Stimulated activated CD8-positive, alpha-beta memory T cell treated with anti-CD3 and anti-CD28 coated beads, Interleukin-2, amount 100 ng/mL, for 1 hour (primary cell): Measurements from ENCODE around the gene DUSP8.
"Not testable (repeated sequence)": the region's sequence is repeated elsewhere in the genome, so short reads cannot be mapped to it uniquely, and the experiment has no call there.

Experiments used
- DNase-seq, 2 donors: peaks; one replicate each; pipeline ENCODE4 v3.0.0-alpha.2; 2020; ENCODE audit warnings: low read depth in 2 of 2

Gene DUSP8

GRCh38 chr11:1515082-1516060, 56.7 kb downstream of the DUSP8 start:
- DNase-seq: peak; percentile 48 to 53

DNA sequence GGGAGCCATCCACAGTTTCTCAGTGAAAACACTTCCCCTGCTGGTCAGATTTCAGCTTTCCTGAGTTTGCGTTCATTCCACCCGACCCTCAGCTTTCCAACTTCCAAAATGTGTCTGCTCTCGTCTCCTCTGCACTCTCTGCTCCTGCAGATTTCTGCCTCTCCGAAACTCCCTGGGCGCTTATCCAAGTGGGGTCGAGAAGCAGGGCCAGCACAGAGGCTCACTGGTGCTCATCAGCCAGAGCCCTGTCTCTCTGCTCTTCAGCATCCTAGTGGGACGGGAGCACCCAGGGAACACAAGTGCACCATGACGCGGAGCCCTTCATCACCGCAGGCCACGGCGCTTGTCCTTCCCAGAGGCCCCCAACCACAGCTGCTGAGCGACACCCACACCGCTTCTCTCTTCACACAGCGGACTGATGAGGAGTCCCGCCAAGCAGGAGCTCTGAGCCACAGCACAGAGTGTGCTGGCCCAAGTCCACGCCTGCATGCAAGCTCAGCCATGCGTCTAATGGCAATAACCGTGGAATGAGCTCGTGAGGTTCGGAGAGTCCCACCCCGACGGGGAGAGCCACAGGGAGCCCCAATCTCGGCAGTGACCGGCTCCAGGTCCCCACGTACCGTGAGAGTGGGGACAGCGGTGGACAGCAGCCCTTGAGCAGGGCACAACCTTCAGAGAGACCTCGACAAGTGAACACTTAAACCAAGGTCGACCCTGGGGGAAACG, 57.6 kb downstream of the DUSP8 start:
- no peak for DNase-seq

DNA sequence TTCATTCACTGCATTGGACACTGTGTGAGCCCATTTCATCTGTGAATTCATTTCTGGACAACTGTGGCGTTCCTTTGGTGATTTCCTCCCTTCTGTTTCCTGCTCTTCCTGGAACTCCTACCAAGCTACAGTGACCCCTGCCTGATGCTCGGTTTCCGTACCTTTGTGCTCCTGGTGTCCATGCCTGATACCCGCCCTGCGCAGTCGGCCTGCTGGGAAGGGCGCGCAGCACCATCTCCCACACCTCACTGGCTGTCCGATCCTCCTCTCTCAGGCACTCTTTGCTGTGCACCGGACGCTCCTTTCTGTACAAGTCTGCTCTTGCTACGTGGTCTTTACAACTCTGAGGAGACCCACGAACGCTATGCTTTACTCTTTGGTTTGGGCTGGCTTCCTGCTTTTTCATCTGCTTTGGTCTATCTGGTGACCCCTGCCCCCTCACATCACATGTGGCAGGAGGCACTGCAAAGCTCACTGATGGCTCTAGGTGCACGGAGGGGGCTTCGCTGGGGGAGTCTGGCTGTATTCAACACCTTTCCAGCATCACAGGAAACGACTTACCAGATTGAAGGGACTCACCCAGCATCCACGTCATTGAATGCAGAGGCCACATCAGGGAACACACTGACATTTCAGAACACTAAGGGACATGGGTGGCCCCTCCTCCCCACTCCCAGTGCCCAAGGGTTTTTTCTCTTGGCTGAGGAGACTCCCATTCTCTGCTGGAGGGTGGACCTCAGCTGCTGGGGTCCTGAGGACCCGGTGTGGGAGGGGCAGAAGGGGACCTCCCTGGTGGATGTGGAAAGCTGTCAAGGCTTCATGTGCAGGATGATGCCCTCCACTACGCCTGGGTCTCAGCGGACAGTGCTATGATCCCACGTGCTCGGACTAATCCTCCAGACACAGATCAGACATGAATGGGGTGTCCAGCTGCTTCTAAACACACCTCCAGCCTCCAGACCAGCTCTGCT, 58.5 kb downstream of the DUSP8 start:
- DNase-seq: no peak

- DNase-seq: not testable (repeated sequence)
Measured at GRCh38 chr11:1512531-1513258, 59.4 kb downstream of the DUSP8 start.

DNA sequence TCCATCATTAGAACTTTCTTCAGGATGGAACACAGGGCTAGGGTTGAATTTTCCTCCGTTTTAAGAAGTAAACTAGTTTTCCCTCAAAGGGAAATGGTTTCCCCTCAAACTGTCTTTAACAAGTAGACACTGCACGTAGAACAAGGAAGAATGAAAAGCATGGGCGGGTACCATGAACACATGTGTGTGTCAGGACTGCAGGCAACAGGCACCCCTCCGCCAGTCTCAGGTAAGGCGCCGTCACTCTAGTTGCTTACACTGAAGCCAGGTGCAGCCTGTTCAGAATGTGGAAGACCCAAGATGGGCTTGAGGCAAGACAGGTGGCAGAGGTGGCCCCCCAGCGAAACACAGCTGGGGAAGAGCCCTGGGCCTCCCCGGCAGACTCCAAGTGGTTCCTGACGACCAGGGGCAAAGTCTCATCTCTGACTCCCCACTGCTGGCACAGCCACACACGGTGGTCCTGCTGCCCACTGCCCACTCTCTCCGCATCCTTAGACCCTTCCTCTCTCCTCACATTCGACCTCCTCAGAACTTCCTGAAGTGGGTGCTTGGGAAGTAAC, 60.1 kb downstream of the DUSP8 start:
- DNase-seq: no peak

- DNase-seq: no peak
Measured at GRCh38 chr11:1510928-1511327, 61.1 kb downstream of the DUSP8 start.

GRCh38 chr11:1510351-1510750, 61.7 kb downstream of the DUSP8 start:
- not testable (repeated sequence) for DNase-seq

- no peak for DNase-seq
Measured at GRCh38 chr11:1509626-1510255, 62.3 kb downstream of the DUSP8 start.

- DNase-seq: no peak
Measured at GRCh38 chr11:1508986-1509385, 63.1 kb downstream of the DUSP8 start.

- no peak for DNase-seq
Measured at GRCh38 chr11:1508491-1508891, 63.6 kb downstream of the DUSP8 start.

- no peak for DNase-seq
Measured at GRCh38 chr11:1507381-1508140, 64.5 kb downstream of the DUSP8 start.

DNA sequence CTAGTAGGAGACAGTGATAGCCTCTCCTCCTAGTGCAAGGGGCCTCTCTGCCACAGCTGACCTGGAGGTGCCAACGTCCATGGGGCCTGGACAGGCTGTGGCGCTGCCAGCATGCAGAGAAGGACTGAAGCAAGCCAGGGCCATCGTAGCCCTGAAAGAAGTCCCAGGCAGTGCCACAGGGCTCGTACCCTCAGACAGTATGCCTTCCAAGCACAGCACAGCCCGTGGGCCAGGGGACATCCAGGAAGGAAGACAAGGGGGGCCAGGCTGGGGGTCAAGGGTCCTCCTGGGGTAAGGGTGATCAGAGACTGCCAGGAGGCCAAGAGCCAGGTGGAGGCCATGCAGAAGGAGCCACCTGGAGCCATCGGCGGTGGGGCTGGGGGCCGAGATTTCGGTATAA, 65.1 kb downstream of the DUSP8 start:
- DNase-seq: no peak

- no peak for DNase-seq
Measured at GRCh38 chr11:1505480-1505879, 66.6 kb downstream of the DUSP8 start.

GRCh38 chr11:1504581-1505290, 67.3 kb downstream of the DUSP8 start:
- no peak for DNase-seq

DNA sequence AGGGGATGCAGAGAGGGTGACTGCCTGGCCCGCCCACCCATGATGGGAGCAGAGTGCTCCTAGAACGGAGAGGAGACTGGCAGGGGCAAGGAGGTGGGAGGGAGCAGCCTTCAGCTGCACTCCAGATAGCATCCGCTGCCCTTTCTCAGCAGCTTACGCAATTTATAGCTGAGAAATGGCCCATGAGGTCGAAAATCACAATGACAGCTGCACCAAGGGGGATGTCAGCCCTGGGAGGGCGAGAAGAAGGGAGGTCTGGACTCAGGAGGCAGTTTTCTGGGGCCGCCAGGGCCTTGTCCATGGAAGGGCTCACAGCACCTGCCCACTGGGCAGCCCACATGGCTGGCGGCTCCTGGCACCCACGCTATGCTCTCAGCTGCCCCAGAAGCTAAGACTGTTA, 67.9 kb downstream of the DUSP8 start:
- no peak for DNase-seq
